GM19397 (cell line): ENCODE measurements around the gene RHOB.
"Not testable (repeated sequence)": the region's sequence is repeated elsewhere in the genome, so short reads cannot be mapped to it uniquely, and the experiment has no call there.

Experiments used
- ATAC-seq: cut with Tn5 transposase; IDR thresholded peaks from one replicate; pipeline ENCODE4 v1.9.1; 2021; ENCODE audit warnings: mild to moderate bottlenecking, moderate library complexity; ENCODE audit not compliant: unreplicated experiment

The RHOB gene

GRCh38 chr2:20446917-20447436 lies at the start of gene RHOB:
Gene RHOB (plus strand): TSS chr2:20447074. CDS start chr2:20447466, 392 bp downstream.
- peak; percentile 98 for ATAC-seq

- ATAC-seq = no peak
These were observed 48.9 kb upstream of the RHOB start for GRCh38 chr2:20397811-20398447.

GRCh38 chr2:20398956-20399567 lies 47.8 kb upstream of the RHOB start:
- ATAC-seq = no peak

GRCh38 chr2:20400306-20400705 lies 46.6 kb upstream of the RHOB start:
- no peak for ATAC-seq

- ATAC-seq = no peak
These were observed 45.9 kb upstream of the RHOB start for GRCh38 chr2:20400787-20401488.

GRCh38 chr2:20401489-20401835 lies 45.4 kb upstream of the RHOB start:
- ATAC-seq = no peak

- no peak for ATAC-seq
These were observed 43.0 kb upstream of the RHOB start for GRCh38 chr2:20403774-20404312.

- ATAC-seq = no peak
These were observed 41.9 kb upstream of the RHOB start for GRCh38 chr2:20404950-20405349.

GRCh38 chr2:20409039-20409438 lies 37.8 kb upstream of the RHOB start:
- ATAC-seq = no peak

GRCh38 chr2:20410556-20411277 lies 36.2 kb upstream of the RHOB start:
- ATAC-seq = no peak

- peak; percentile 99 for ATAC-seq
These were observed 35.4 kb upstream of the RHOB start for GRCh38 chr2:20411361-20411894.

- no peak for ATAC-seq
These were observed 32.1 kb upstream of the RHOB start for GRCh38 chr2:20414806-20415205.

GRCh38 chr2:20415511-20415918 lies 31.4 kb upstream of the RHOB start:
- ATAC-seq = no peak

- ATAC-seq = no peak
These were observed 30.2 kb upstream of the RHOB start for GRCh38 chr2:20416723-20417122.

GRCh38 chr2:20417230-20417821 lies 29.5 kb upstream of the RHOB start:
- not testable (repeated sequence) for ATAC-seq

- no peak for ATAC-seq
These were observed 28.4 kb upstream of the RHOB start for GRCh38 chr2:20418519-20418918.

- ATAC-seq = no peak
These were observed 27.8 kb upstream of the RHOB start for GRCh38 chr2:20419007-20419576.

GRCh38 chr2:20419752-20420151 lies 27.1 kb upstream of the RHOB start:
- no peak for ATAC-seq

- ATAC-seq = no peak
These were observed 25.4 kb upstream of the RHOB start for GRCh38 chr2:20421336-20421987.

GRCh38 chr2:20421988-20422370 lies 24.9 kb upstream of the RHOB start:
- ATAC-seq = no peak
